Activated CD4-positive, alpha-beta T cell treated with anti-CD3 and anti-CD28 coated beads, Interleukin-2, Interleukin-4, amounts not matched to agents 100 ng/mL and 50 ng/mL, durations not matched to agents 16 hours and 8 hours (primary cell): Measurements from ENCODE around the gene KIF12.
"Not testable (repeated sequence)": the region's sequence is repeated elsewhere in the genome, so short reads cannot be mapped to it uniquely, and the experiment has no call there.

Experiments
- DNase-seq: peaks from one replicate; pipeline ENCODE4 v3.0.0-alpha.2; 2020; ENCODE audit warnings: low spot score

The KIF12 gene

DNA sequence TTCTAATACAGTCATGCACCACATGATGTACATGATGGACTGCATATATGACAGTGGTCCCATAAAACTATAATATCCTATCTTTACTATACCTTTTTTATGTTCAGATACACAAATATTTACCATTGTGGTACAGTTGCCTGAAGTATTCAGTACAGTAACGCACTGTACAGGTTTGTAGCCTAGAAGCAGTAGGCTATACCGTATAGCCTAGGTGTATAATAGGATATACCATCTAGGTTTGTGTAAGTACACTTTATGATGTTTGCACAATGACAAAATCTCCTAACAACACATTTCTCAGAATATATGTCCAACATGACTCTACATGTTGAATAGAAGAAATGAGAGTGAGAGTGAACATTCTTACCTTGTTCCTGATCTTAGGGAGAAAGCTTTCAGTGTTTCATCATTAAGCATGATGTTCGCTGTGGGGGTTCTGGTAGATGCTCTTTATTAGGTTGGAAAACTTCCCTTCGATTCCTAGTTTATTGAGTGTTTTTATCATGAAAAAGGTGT lies 52.8 kb downstream of the KIF12 start:
- DNase-seq = no peak

DNA sequence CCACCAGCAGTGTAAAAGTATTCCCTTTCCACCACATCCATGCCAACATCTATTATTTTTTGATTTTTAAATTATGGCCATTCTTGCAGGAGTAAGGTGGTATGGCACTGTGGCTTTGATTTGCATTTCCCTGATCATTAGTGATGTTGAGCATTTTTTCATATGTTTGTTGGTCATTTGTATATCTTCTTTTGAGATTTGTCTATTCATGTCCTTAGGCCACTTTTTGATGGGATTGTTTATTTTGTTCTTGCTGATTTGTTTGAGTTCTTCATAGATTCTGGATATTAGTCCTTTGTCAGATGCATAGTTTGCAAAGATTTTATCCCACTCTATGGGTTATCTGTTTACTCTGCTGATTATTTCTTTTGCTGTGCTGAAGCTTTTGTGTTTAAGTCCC lies 55.4 kb downstream of the KIF12 start:
- DNase-seq = not testable (repeated sequence)
